Measurements from ENCODE around the gene NHLRC4. TPM values are rescaled to one million over a fixed set of nuclear protein-coding genes. Genes with fewer than 3 reads are reported as not detected.

Gene NHLRC4
- total RNA-seq, 1 experiment from 2014 or later: 4.0 TPM

DNA sequence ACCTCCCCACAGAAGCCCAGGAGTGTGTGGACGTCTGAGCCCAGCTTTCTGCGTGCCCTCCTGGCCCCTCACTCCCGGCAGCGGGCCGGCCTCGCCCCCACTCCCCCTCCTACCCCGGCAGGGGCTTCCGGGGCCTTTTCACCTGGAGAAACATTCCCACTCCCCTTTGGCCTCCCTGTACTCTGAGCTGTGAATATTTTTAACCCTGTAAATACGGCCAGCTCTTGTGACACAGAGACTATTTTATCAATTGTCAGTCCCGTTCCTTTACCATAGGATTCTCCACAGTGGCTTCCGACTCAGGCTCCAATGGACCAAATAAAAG lies 12.5 kb upstream of the NHLRC4 start:
- CTCF ChIA-PET: no interaction called here

DNA sequence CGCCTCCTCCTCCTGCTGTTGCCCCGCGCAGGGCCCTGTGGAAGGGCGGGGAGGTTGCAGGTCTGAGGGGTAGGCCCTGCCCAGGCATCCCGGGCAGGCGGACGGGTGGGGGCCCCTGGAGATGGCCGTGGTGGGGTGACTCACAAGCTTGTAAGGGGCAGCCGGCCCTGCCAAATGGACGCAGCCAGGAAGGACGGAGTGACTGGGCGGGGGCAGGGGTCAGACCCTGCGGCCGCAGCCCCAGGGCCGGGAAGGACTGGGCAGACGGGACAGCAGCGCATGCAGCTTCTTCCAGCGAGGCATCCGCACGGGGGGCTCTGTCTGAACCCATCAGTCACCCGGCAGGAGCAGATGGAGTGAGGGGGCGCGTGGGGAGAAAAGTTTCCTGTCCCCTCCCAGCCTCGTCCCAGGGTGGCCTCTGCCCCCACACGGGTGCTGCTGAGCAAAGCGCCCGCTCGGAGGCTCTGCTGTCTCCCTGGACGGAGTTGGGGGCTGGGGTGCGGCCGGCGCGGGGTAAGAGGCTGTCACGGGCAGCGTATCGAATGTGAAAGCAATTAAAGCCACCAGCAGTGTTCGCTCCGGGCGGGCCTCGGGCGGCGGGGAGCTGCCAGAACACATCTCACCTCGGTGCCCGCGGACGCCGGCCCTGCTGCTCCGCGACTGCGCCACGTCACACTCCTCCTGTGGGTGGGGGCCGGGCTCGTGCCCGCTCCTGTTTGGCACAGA lies 12.0 kb upstream of the NHLRC4 start:
- TF ChIP-seq, protein P1, sequence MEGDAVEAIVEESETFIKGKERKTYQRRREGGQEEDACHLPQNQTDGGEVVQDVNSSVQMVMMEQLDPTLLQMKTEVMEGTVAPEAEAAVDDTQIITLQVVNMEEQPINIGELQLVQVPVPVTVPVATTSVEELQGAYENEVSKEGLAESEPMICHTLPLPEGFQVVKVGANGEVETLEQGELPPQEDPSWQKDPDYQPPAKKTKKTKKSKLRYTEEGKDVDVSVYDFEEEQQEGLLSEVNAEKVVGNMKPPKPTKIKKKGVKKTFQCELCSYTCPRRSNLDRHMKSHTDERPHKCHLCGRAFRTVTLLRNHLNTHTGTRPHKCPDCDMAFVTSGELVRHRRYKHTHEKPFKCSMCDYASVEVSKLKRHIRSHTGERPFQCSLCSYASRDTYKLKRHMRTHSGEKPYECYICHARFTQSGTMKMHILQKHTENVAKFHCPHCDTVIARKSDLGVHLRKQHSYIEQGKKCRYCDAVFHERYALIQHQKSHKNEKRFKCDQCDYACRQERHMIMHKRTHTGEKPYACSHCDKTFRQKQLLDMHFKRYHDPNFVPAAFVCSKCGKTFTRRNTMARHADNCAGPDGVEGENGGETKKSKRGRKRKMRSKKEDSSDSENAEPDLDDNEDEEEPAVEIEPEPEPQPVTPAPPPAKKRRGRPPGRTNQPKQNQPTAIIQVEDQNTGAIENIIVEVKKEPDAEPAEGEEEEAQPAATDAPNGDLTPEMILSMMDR (IDR thresholded peaks at IDR 0.05): no peak
- no peak for TF ChIP-seq TCF7L2 (IDR thresholded peaks at IDR 0.05; ENCODE audit: low read depth, low read length)
- no peak for TF ChIP-seq POLR2AphosphoS5 (IDR thresholded peaks at IDR 0.05; ENCODE audit: low read depth, low read length)
- TF ChIP-seq REST (IDR thresholded peaks at IDR 0.05; ENCODE audit: insufficient read depth in 1 of 2, low read depth in 2 of 2, low read length in 1 of 2): no peak
- no peak for TF ChIP-seq SIN3A (IDR thresholded peaks at IDR 0.05; ENCODE audit: borderline replicate concordance, insufficient read depth, low read depth, low read length)
- in situ Hi-C loops (cut with HindIII; ENCODE audit: low pct_unique_long_range_greater_than_20kb, low sequenced_read_pairs) (no loop called here), intact Hi-C loops (cut with micrococcal nuclease; ENCODE audit: unreplicated experiment) (no loop called here)
- ATAC-seq (peak; percentile 28), DNase-seq (ENCODE audit: low read depth, low spot score) (no peak)
- BruUV-seq (replicated peaks): no TSS peak
- no peak overlapping the region for H3K4me3 ChIP-seq (ENCODE audit: low read depth in 2 of 2, low read length in 2 of 2)
- no peak overlapping the region for H3K27ac ChIP-seq (ENCODE audit: low read length)
- H3K36me3 ChIP-seq (ENCODE audit: control insufficient read depth, insufficient read depth, low read length): no peaks in the 10 kb centered on the region
- ChIA-PET POLR2A (no interaction called here), CTCF (no interaction called here)
- H3K4me1 ChIP-seq (ENCODE audit: control insufficient read depth, insufficient read depth, low read length): peaks cover 27% of the 10 kb centered on the region
- H3K9me3 ChIP-seq (ENCODE audit: control insufficient read depth, insufficient read depth, low read depth, low read length): no peaks in the 10 kb centered on the region
- no peaks in the 10 kb centered on the region for H3K27me3 ChIP-seq (ENCODE audit: control insufficient read depth, insufficient read depth, low read length)

More for the DNA sequence above, 12.5 kb upstream of the NHLRC4 start:
- H3K4me3 ChIP-seq (ENCODE audit: low read depth in 2 of 2, low read length in 2 of 2): no peak overlapping the region
- POLR2A ChIA-PET: no interaction called here
- H3K27ac ChIP-seq (ENCODE audit: low read length): 0 out of 2 replicates have a peak overlapping the region, but pooled peaks have one; percentile 23
- ATAC-seq: no peak
- H3K4me1 ChIP-seq (ENCODE audit: control insufficient read depth, insufficient read depth, low read length): peaks cover 24% of the 10 kb centered on the region
- no peak for TF ChIP-seq SIN3A (IDR thresholded peaks at IDR 0.05; ENCODE audit: borderline replicate concordance, insufficient read depth, low read depth, low read length)
- TF ChIP-seq TCF7L2 (IDR thresholded peaks at IDR 0.05; ENCODE audit: low read depth, low read length): no peak
- no peak for TF ChIP-seq REST (IDR thresholded peaks at IDR 0.05; ENCODE audit: insufficient read depth in 1 of 2, low read depth in 2 of 2, low read length in 1 of 2)
- TF ChIP-seq, protein P1 (IDR thresholded peaks at IDR 0.05): no peak
- DNase-seq (ENCODE audit: low read depth, low spot score): no peak
- in situ Hi-C loops (cut with HindIII; ENCODE audit: low pct_unique_long_range_greater_than_20kb, low sequenced_read_pairs) (no loop called here), intact Hi-C loops (cut with micrococcal nuclease; ENCODE audit: unreplicated experiment) (no loop called here)
- no TSS peak for BruUV-seq (replicated peaks)
- H3K27me3 ChIP-seq (ENCODE audit: control insufficient read depth, insufficient read depth, low read length): no peaks in the 10 kb centered on the region
- no peaks in the 10 kb centered on the region for H3K9me3 ChIP-seq (ENCODE audit: control insufficient read depth, insufficient read depth, low read depth, low read length)
- H3K36me3 ChIP-seq (ENCODE audit: control insufficient read depth, insufficient read depth, low read length): no peaks in the 10 kb centered on the region
